ENCODE measurements around the gene FOXQ1. TPM values are rescaled to one million over a fixed set of nuclear protein-coding genes. Genes with fewer than 3 reads are reported as not detected.

Gene FOXQ1
- total and polyA plus RNA-seq, 4 donors = 0.28 to 1.1 TPM; not detected in 2

DNA sequence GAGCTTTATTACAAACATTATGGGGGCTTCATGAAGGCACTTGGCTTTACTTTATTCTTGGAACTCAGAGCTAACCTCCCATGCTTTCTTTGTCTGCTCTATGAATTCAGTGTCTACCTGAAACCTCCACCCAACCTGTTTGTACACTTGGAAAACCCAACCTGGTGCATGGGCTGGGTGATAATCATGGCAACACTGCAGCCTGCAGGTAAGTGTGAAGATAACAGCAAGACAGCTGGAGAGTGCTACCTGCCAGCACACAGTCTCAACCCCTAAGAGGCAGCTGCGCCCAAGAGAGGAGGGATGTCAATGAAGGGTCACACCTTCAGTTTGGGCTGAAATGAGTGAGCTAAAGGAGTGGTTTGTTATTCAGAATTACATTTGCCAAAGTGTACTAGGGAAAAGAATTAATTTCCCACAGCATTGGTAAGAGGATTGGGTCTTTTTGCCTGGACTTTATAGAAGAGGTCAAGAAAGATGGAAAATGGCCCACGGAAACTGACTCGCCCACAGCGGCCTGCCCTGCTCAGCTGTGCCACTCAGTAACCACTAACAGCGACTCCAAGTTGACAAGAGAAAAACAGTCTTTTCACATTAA is 24.4 kb downstream of the FOXQ1 start:
- Histone ChIP-seq H3K27ac (ENCODE audit: low read depth in 1 of 2, low read length in 2 of 2) (peak overlapping the region in 1 of 2 donors; percentile 16), H3K9ac (ENCODE audit: low read depth in 1 of 2, low read length in 2 of 2) (no peak overlapping the region), H3K9me3 (ENCODE audit: control insufficient read depth in 4 of 4, low read length in 3 of 4) (no peaks in the 10 kb centered on the region), H3K36me3 (ENCODE audit: control insufficient read depth in 4 of 4, insufficient read depth in 3 of 4, low read depth in 1 of 4, low read length in 3 of 4) (no peaks in the 10 kb centered on the region), H3K4me3 (ENCODE audit: low read depth in 1 of 3, low read length in 3 of 3) (no peak overlapping the region), H3K4me1 (ENCODE audit: control insufficient read depth in 4 of 4, insufficient read depth in 4 of 4, low read length in 3 of 4) (peaks cover 3 to 28% (median 22%) of the 10 kb centered on the region in 4 donors), H3K27me3 (ENCODE audit: control insufficient read depth in 4 of 4, insufficient read depth in 4 of 4, low read length in 3 of 4) (peaks cover 0 to 4% (median 0%) of the 10 kb centered on the region in 4 donors)
- 71% methylated on average over 5 of the region's 5 CpGs for WGBS
- TF ChIP-seq SP1 (IDR thresholded peaks at IDR 0.05) (no peak), YY1 (IDR thresholded peaks at IDR 0.05) (no peak), RAD21 (IDR thresholded peaks at IDR 0.05) (peak; percentile 89 to 94), HNF4G (IDR thresholded peaks at IDR 0.05) (no peak), CTCF (IDR thresholded peaks at IDR 0.05; ENCODE audit: low read depth, low read length, missing input control) (peak; percentile 65)
- DNase-seq (ENCODE audit: low spot score) = no peak

GRCh38 chr6:1337791-1338190 is 25.9 kb downstream of the FOXQ1 start:
- whole genome bisulfite sequencing = 33% methylated on average over 3 of the region's 3 CpGs
- no peak for DNase-seq (ENCODE audit: low spot score)

GRCh38 chr6:1346101-1346500 is 34.2 kb downstream of the FOXQ1 start:
- Histone ChIP-seq H3K9me3 (ENCODE audit: control insufficient read depth in 4 of 4, low read length in 3 of 4) (peaks cover 0 to 11% (median 2%) of the 10 kb centered on the region in 4 donors), H3K27ac (ENCODE audit: low read depth in 1 of 2, low read length in 2 of 2) (no peak overlapping the region), H3K9ac (ENCODE audit: low read depth in 1 of 2, low read length in 2 of 2) (no peak overlapping the region), H3K4me3 (ENCODE audit: low read depth in 1 of 3, low read length in 3 of 3) (no peak overlapping the region), H3K4me1 (ENCODE audit: control insufficient read depth in 4 of 4, insufficient read depth in 4 of 4, low read length in 3 of 4) (no peaks in the 10 kb centered on the region), H3K36me3 (ENCODE audit: control insufficient read depth in 4 of 4, insufficient read depth in 3 of 4, low read depth in 1 of 4, low read length in 3 of 4) (no peaks in the 10 kb centered on the region), H3K27me3 (ENCODE audit: control insufficient read depth in 4 of 4, insufficient read depth in 4 of 4, low read length in 3 of 4) (peaks cover 0 to 8% (median 1%) of the 10 kb centered on the region in 4 donors)
- no peak for DNase-seq (ENCODE audit: low spot score)
- TF ChIP-seq, protein P1, sequence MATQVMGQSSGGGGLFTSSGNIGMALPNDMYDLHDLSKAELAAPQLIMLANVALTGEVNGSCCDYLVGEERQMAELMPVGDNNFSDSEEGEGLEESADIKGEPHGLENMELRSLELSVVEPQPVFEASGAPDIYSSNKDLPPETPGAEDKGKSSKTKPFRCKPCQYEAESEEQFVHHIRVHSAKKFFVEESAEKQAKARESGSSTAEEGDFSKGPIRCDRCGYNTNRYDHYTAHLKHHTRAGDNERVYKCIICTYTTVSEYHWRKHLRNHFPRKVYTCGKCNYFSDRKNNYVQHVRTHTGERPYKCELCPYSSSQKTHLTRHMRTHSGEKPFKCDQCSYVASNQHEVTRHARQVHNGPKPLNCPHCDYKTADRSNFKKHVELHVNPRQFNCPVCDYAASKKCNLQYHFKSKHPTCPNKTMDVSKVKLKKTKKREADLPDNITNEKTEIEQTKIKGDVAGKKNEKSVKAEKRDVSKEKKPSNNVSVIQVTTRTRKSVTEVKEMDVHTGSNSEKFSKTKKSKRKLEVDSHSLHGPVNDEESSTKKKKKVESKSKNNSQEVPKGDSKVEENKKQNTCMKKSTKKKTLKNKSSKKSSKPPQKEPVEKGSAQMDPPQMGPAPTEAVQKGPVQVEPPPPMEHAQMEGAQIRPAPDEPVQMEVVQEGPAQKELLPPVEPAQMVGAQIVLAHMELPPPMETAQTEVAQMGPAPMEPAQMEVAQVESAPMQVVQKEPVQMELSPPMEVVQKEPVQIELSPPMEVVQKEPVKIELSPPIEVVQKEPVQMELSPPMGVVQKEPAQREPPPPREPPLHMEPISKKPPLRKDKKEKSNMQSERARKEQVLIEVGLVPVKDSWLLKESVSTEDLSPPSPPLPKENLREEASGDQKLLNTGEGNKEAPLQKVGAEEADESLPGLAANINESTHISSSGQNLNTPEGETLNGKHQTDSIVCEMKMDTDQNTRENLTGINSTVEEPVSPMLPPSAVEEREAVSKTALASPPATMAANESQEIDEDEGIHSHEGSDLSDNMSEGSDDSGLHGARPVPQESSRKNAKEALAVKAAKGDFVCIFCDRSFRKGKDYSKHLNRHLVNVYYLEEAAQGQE (IDR thresholded peaks at IDR 0.05) = no peak
- TF ChIP-seq YY1 (IDR thresholded peaks at IDR 0.05) = no peak
- no peak for TF ChIP-seq TAF1 (conservative IDR thresholded peaks at IDR 0.05)
- no peak for TF ChIP-seq NR2F2 (IDR thresholded peaks at IDR 0.05)
- TF ChIP-seq, protein P2, sequence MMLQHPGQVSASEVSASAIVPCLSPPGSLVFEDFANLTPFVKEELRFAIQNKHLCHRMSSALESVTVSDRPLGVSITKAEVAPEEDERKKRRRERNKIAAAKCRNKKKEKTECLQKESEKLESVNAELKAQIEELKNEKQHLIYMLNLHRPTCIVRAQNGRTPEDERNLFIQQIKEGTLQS (IDR thresholded peaks at IDR 0.05) = no peak
- no peak for TF ChIP-seq FOXA1 (IDR thresholded peaks at IDR 0.05)
- no peak for TF ChIP-seq ZBTB33 (IDR thresholded peaks at IDR 0.05)

More at GRCh38 chr6:1337791-1338190, 25.9 kb downstream of the FOXQ1 start:
- Histone ChIP-seq H3K4me3 (ENCODE audit: low read depth in 1 of 3, low read length in 3 of 3) (no peak overlapping the region), H3K9me3 (ENCODE audit: control insufficient read depth in 4 of 4, low read length in 3 of 4) (no peaks in the 10 kb centered on the region), H3K27ac (ENCODE audit: low read depth in 1 of 2, low read length in 2 of 2) (no peak overlapping the region), H3K27me3 (ENCODE audit: control insufficient read depth in 4 of 4, insufficient read depth in 4 of 4, low read length in 3 of 4) (peaks cover 0 to 4% (median 0%) of the 10 kb centered on the region in 4 donors), H3K36me3 (ENCODE audit: control insufficient read depth in 4 of 4, insufficient read depth in 3 of 4, low read depth in 1 of 4, low read length in 3 of 4) (no peaks in the 10 kb centered on the region), H3K4me1 (ENCODE audit: control insufficient read depth in 4 of 4, insufficient read depth in 4 of 4, low read length in 3 of 4) (peaks cover 3 to 28% (median 22%) of the 10 kb centered on the region in 4 donors), H3K9ac (ENCODE audit: low read depth in 1 of 2, low read length in 2 of 2) (no peak overlapping the region)
- TF ChIP-seq HNF4G (IDR thresholded peaks at IDR 0.05) (no peak), HNF4A (conservative IDR thresholded peaks at IDR 0.05) (peak in 1 of 2 donors; percentile 50)
